Neural cell (in vitro differentiated cells): ENCODE measurements around the gene FOXJ2.

Experiments used
- CTCF ChIP-seq: fragments of 450-650 bp; IDR thresholded peaks from 2 replicates; pipeline ENCODE4 v1.5.1; 2014; ENCODE audit warnings: antibody characterized with exemption, mild to moderate bottlenecking, moderate library complexity; ENCODE audit not compliant: poor library complexity, severe bottlenecking
- EP300 ChIP-seq: fragments of 450-650 bp; conservative IDR thresholded peaks from 2 replicates; pipeline ENCODE4 v1.6.1; 2014; ENCODE audit warnings: antibody characterized with exemption, mild to moderate bottlenecking, moderate library complexity; ENCODE audit not compliant: poor library complexity, severe bottlenecking
- EZH2 ChIP-seq: fragments of 200-600, 300-800 bp; shearing (Covaris generic), sonication (generic); IDR thresholded peaks from 2 replicates; pipeline ENCODE4 v1.6.1; 2014; ENCODE audit warnings: antibody characterized with exemption, low read length, borderline replicate concordance, mild to moderate bottlenecking; ENCODE audit not compliant: insufficient read depth, poor library complexity, severe bottlenecking
- RAD21 ChIP-seq: fragments of 450-650 bp; conservative IDR thresholded peaks from 2 replicates; pipeline ENCODE4 v1.6.1; 2014; ENCODE audit warnings: antibody characterized with exemption, mild to moderate bottlenecking, moderate library complexity
- TAF1 ChIP-seq: IDR thresholded peaks from 2 replicates; pipeline ENCODE4 v1.6.1; 2012; ENCODE audit warnings: low read depth
- TF ChIP-seq, protein P1 (sequence below): IDR thresholded peaks from 2 replicates; pipeline ENCODE4 v1.6.1; 2012; ENCODE audit warnings: borderline replicate concordance

GRCh38 chr12:8031872-8032241, 659 bp upstream of the FOXJ2 start:
- TF ChIP-seq CTCF (no peak), EZH2 (no peak), TAF1 (no peak), EP300 (no peak), RAD21 (no peak)
- TF ChIP-seq, protein P1, sequence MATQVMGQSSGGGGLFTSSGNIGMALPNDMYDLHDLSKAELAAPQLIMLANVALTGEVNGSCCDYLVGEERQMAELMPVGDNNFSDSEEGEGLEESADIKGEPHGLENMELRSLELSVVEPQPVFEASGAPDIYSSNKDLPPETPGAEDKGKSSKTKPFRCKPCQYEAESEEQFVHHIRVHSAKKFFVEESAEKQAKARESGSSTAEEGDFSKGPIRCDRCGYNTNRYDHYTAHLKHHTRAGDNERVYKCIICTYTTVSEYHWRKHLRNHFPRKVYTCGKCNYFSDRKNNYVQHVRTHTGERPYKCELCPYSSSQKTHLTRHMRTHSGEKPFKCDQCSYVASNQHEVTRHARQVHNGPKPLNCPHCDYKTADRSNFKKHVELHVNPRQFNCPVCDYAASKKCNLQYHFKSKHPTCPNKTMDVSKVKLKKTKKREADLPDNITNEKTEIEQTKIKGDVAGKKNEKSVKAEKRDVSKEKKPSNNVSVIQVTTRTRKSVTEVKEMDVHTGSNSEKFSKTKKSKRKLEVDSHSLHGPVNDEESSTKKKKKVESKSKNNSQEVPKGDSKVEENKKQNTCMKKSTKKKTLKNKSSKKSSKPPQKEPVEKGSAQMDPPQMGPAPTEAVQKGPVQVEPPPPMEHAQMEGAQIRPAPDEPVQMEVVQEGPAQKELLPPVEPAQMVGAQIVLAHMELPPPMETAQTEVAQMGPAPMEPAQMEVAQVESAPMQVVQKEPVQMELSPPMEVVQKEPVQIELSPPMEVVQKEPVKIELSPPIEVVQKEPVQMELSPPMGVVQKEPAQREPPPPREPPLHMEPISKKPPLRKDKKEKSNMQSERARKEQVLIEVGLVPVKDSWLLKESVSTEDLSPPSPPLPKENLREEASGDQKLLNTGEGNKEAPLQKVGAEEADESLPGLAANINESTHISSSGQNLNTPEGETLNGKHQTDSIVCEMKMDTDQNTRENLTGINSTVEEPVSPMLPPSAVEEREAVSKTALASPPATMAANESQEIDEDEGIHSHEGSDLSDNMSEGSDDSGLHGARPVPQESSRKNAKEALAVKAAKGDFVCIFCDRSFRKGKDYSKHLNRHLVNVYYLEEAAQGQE: no peak
